Stomach (tissue), 9 donors: ENCODE measurements around the gene GTPBP4. TPM values are rescaled to one million over a fixed set of nuclear protein-coding genes. Genes with fewer than 3 reads are reported as not detected.

Source experiments
- DNase-seq, 2 donors: peaks; one replicate each; pipeline versions ENCODE4 v3.0.0 to v3.0.0-alpha.2; 2013 to 2019
- H3K27ac ChIP-seq, 5 donors: fragments of 200-600 bp in 4 of 5; sonication (generic) in 4 of 5; one replicate each; pipeline ENCODE4 v1.5.1; 2013 to 2019; ENCODE audit warnings: mild to moderate bottlenecking in 1 of 5, moderate library complexity in 1 of 5
- H3K27me3 ChIP-seq, 3 donors: fragments of 200-600 bp; sonication (generic); one replicate each; pipeline ENCODE4 v1.5.1; 2017 to 2019; ENCODE audit warnings: mixed run types in 1 of 3
- H3K36me3 ChIP-seq, 4 donors: fragments of 200-600 bp; sonication (generic); 1 replicate in 3 of 4; 2 replicates in 1 of 4; pipeline ENCODE4 v1.5.1; 2016 to 2019
- H3K4me1 ChIP-seq, 4 donors: fragments of 200-600 bp; sonication (generic); one replicate each; pipeline ENCODE4 v1.5.1; 2016 to 2019
- H3K4me3 ChIP-seq, 4 donors: fragments of 200-600 bp; sonication (generic) in 3 of 4; one replicate each; pipeline ENCODE4 v1.5.1; 2016 to 2019; ENCODE audit warnings: mild to moderate bottlenecking in 1 of 4
- H3K9me3 ChIP-seq, 4 donors: fragments of 200-600 bp; sonication (generic); one replicate each; pipeline ENCODE4 v1.5.1; 2016 to 2019
- EP300 ChIP-seq: sonication (generic); formaldehyde crosslinking; IDR thresholded peaks from one replicate; pipeline ENCODE4 v1.6.1; 2017; ENCODE audit warnings: antibody characterized with exemption
- POLR2A ChIP-seq, 4 donors: fragments of 450-650 bp; IDR thresholded peaks; one replicate each; pipeline ENCODE4 v1.6.1; 2016; ENCODE audit warnings: antibody characterized with exemption in 4 of 4, control low read depth in 2 of 4, mild to moderate bottlenecking in 1 of 4, moderate library complexity in 1 of 4
- POLR2AphosphoS5 ChIP-seq, 3 donors: sonication (generic); formaldehyde crosslinking; IDR thresholded peaks; one replicate each; pipeline ENCODE4 v1.6.1; 2016; ENCODE audit warnings: antibody characterized with exemption in 3 of 3
- WGBS, 5 donors: extraction: QIAGEN DNeasy Blood & Tissue Kit in 3 of 5; methylation state at CpG; one replicate each; pipeline versions ENCODE4 v1.1.5 to v1.1.7; 2013 to 2018; 5-methylcytosine and 5-hydroxymethylcytosine counted together
- intact Hi-C: fragments of 100-400 bp; cut with DNase I; formaldehyde crosslinking; loops from one replicate; pipeline ENCODE4 v1.15.1; 2023; ENCODE audit warnings: low total_unique reads
- polyA plus RNA-seq, 3 donors: library from polyadenylated mRNA; stranded (reverse); fragments of 200-250 nt; gene quantifications; one replicate each; pipeline ENCODE4 v1.2.3, GENCODE V29; 2013
- total RNA-seq, 5 donors: library from RNA; depleted of rRNA; stranded (reverse); fragments of >200 nt; gene quantifications; one replicate each; pipeline versions ENCODE4 v1.1.0 to v1.2.3, GENCODE V29; 2014 to 2016
- TF ChIP-seq, protein P1 (sequence below), 7 experiments: fragments of 450-650 bp in 4 of 7; fragments of 200-600 bp in 3 of 7; sonication (generic) in 3 of 7; IDR thresholded peaks; one replicate each; pipeline ENCODE4 v1.5.1; 2016 to 2019; ENCODE audit warnings: antibody characterized with exemption in 7 of 7, control low read depth in 2 of 7, mild to moderate bottlenecking in 1 of 7
- donor health status: healthy with polysubstance abuse.
- donor health status: Bipolar disorder and iron deficiency.
- donor health status: healthy.

Gene GTPBP4
- total and polyA plus RNA-seq, 8 donors, result 8.8 to 61.7 (median 16.8) TPM

DNA sequence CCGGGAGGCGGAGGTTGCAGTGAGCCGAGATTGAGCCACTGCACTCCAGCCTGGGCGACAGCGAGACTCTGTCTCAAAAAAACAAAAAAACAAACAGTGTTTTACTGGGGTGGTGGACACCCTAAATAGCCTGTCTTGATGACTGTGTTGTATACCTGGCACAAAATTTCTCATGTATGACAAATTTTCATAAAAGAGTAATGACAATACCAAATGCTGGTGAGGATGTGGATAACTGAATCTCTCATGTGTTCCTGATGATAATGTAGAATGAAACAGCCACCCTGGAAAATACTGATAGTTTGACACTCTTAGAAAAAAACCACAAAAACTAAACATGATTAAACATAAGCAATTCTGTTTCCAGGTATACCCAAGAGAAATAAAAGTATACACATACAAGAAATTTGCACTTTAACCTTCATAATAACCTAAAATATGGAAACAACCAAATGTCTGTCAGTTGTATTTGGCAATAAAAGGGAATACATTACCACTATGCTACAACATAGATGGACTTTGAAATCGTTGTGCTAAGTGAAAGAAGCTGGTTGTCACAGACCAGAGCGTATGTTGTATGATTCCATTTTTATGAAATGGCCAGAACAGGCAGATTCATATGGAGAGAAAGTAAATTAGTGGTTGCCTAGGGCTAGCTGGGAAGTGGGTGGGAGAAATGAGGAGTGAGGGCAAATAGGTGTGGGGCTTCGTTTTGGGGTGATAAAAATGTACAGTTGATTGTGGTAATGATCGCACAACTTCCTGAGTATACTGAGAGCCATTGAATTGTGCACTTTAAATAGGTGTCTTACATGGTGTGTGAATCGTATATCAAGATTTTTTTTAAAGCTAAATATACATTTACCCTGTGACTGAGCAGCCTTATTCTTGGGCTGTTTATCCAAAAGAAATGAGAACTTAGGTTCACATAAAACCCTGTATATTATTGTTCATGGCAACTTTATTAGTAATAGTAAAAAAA, 80.4 kb downstream of the GTPBP4 start:
- intact Hi-C loops, result no loop called here
- 84 to 92% (median 87%) methylated on average over 10 of the region's 10 CpGs for WGBS, 5 donors
- Histone ChIP-seq H3K36me3 (peaks cover 10 to 22% (median 21%) of the 10 kb centered on the region in 4 donors), H3K27ac (no peak overlapping the region), H3K4me3 (no peak overlapping the region), H3K27me3 (no peaks in the 10 kb centered on the region), H3K4me1 (peaks cover 0 to 10% (median 0%) of the 10 kb centered on the region in 4 donors), H3K9me3 (no peaks in the 10 kb centered on the region)
- no peak for DNase-seq
- TF ChIP-seq EP300 (no peak), POLR2A (IDR thresholded peaks at IDR 0.05) (no peak), POLR2AphosphoS5 (IDR thresholded peaks at IDR 0.05) (no peak)
- TF ChIP-seq, protein P1, sequence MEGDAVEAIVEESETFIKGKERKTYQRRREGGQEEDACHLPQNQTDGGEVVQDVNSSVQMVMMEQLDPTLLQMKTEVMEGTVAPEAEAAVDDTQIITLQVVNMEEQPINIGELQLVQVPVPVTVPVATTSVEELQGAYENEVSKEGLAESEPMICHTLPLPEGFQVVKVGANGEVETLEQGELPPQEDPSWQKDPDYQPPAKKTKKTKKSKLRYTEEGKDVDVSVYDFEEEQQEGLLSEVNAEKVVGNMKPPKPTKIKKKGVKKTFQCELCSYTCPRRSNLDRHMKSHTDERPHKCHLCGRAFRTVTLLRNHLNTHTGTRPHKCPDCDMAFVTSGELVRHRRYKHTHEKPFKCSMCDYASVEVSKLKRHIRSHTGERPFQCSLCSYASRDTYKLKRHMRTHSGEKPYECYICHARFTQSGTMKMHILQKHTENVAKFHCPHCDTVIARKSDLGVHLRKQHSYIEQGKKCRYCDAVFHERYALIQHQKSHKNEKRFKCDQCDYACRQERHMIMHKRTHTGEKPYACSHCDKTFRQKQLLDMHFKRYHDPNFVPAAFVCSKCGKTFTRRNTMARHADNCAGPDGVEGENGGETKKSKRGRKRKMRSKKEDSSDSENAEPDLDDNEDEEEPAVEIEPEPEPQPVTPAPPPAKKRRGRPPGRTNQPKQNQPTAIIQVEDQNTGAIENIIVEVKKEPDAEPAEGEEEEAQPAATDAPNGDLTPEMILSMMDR (IDR thresholded peaks at IDR 0.05), result no peak

Other genes with a start within 250 kb of the GTPBP4 start
- gene LARP4B, start 56.7 kb upstream of the GTPBP4 start, total RNA-seq, result 100 to 1,000 TPM in 2 of 5 donors, 10 to 100 TPM in 3; 33.6 to 269 (median 87.0) TPM
- 10 to 100 TPM; 11.8 to 15.3 (median 13.2) TPM for gene LARP4B, start 56.7 kb upstream of the GTPBP4 start, polyA plus RNA-seq
- gene IDI2, start 37.4 kb downstream of the GTPBP4 start, total RNA-seq, result 1 to 10 TPM in 1 of 5 donors, not detected in 4; 2.9 TPM
- not detected for gene IDI2, start 37.4 kb downstream of the GTPBP4 start, polyA plus RNA-seq
- gene IDI1, start 60.7 kb downstream of the GTPBP4 start, total RNA-seq, result 10 to 100 TPM; 18.4 to 79.1 (median 21.6) TPM
- 10 to 100 TPM; 31.6 to 76.5 (median 54.7) TPM for gene IDI1, start 60.7 kb downstream of the GTPBP4 start, polyA plus RNA-seq
- gene WDR37, start 68.0 kb downstream of the GTPBP4 start, total RNA-seq, result 100 to 1,000 TPM in 1 of 5 donors, 10 to 100 TPM in 4; 11.9 to 165 (median 18.0) TPM
- gene WDR37, start 68.0 kb downstream of the GTPBP4 start, polyA plus RNA-seq, result 1 to 10 TPM; 5.3 to 5.7 (median 5.3) TPM